ENCODE data around the gene TFDP1. TPM values are rescaled to one million over a fixed set of nuclear protein-coding genes. Genes with fewer than 3 reads are reported as not detected.

TFDP1 gene
- total RNA-seq, 4 donors from 2014 or later, result 19.2 to 45.3 (median 34.1) TPM

DNA sequence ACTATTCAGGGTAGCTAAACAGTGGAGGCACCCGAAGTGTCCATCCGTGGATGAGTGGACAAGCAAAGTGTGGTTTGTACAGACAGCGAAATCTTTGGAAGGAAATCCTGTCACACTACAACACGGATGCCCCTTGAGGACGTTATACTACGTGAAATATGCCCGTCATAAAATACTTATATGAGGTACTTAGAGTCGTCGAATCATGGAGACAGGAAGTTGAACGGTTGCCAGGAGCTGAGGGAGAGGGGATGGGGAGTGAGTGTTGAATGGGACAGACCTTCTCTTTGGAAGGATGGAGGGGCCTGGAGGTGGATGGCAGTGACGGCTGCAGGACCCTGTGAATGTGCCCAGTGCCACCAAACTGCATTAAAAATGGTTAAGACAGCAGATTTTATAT, 61.8 kb downstream of the TFDP1 start:
- no peak overlapping the region for H3K4me3 ChIP-seq
- 48 to 50% methylated on average over 11 of the region's 11 CpGs for WGBS, 2 donors

DNA sequence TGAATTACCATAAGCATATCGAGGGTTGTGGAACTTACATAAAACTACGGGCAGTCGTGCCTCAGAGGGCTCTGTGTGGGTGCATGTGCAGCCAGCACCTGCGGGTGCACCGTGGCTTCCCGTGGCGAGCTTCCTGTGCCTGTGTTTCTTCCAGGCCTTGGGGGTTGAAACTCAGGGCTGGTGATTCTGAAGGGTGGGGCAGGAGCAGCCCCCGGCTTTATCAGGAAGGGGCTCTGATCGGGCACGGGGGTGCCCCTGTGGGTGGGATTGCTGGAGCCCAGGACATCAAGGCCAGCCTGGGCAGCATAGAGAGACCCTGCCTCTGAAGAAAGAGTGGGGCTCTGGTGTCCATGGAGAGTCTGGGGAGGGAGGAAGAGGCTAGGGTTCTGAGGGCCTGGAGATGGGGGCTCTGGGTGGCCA, 62.4 kb downstream of the TFDP1 start:
- TF ChIP-seq POLR2A (IDR thresholded peaks at IDR 0.05) (no peak), CTCF (IDR thresholded peaks at IDR 0.05) (no peak), EP300 (IDR thresholded peaks at IDR 0.05) (no peak)

More for the DNA sequence above, 61.8 kb downstream of the TFDP1 start:
- no peak for TF ChIP-seq POLR2A (IDR thresholded peaks at IDR 0.05)
- TF ChIP-seq EP300 (IDR thresholded peaks at IDR 0.05), result no peak
- TF ChIP-seq CTCF (IDR thresholded peaks at IDR 0.05), result no peak
- DNase-seq (ENCODE audit: low spot score in 2 of 2), result peak in 1 of 2 donors; percentile 9
- H3K4me1 ChIP-seq, result peaks cover 0 to 18% (median 4%) of the 10 kb centered on the region in 4 donors
- H3K9me3 ChIP-seq, result no peaks in the 10 kb centered on the region
- peaks cover 0 to 8% (median 0%) of the 10 kb centered on the region in 3 donors for H3K36me3 ChIP-seq
- peak overlapping the region in 2 of 4 donors; percentile 51 to 81 for H3K27ac ChIP-seq
- no peaks in the 10 kb centered on the region for H3K27me3 ChIP-seq

DNA sequence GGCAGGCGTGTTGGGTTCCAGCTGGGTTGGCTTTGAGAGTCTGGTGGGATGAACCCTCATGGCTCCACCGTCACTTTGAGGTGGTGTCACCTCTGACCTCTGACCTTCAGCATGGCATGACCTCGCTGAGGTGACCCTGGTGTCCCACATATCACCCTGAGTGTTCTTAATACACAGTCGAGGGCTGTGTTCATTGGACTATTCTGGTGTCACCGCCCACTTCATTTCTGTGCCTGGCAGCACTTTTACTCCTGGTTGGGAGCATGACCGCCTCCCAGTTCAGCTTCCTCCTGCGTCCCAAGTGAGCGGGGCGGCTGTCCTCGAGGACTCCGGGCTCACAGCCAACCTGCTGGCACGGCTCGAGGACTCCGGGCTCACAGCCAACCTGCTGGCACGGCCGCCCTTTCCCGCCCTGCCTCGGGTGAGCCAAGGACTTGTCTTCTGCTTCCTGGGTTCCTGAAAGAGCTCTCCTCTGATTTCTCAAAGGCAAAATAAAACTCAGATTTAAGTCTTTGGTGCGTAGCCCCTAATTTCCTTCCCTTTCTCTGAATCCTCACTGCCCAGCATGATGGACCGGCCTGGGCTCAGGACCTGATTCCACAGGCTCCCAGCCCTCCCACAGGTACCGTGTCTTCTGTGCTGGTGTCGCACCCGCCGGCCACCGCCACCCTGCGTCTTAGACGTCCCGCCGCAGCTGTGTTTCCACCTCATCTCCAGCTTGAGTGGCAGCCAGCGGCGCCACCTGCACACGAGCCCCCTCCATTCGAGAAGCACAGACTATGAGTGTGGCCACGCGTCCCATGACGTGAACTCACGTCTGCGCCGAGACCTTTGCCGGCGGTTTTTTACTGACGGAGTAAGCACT, 63.0 kb downstream of the TFDP1 start:
- peaks cover 0 to 18% (median 4%) of the 10 kb centered on the region in 4 donors for H3K4me1 ChIP-seq
- H3K27ac ChIP-seq, result peak overlapping the region; percentile 33 to 81 (median 50)
- TF ChIP-seq EP300 (IDR thresholded peaks at IDR 0.05), result peak; percentile 81 to 87
- no peak for TF ChIP-seq POLR2A (IDR thresholded peaks at IDR 0.05)
- TF ChIP-seq CTCF (IDR thresholded peaks at IDR 0.05), result no peak
- H3K4me3 ChIP-seq, result no peak overlapping the region
- H3K9me3 ChIP-seq, result no peaks in the 10 kb centered on the region
- WGBS, 2 donors, result 53 to 64% methylated on average over 41 to 42 of the region's 42 CpGs
- H3K36me3 ChIP-seq, result no peaks in the 10 kb centered on the region
- DNase-seq (ENCODE audit: low spot score in 2 of 2), result peak; percentile 77 to 79
- no peaks in the 10 kb centered on the region for H3K27me3 ChIP-seq

More for the DNA sequence above, 62.4 kb downstream of the TFDP1 start:
- H3K36me3 ChIP-seq, result peaks cover 0 to 2% (median 0%) of the 10 kb centered on the region in 3 donors
- WGBS, 2 donors, result 79 to 84% methylated on average over 10 of the region's 10 CpGs
- no peaks in the 10 kb centered on the region for H3K27me3 ChIP-seq
- no peaks in the 10 kb centered on the region for H3K9me3 ChIP-seq
- DNase-seq (ENCODE audit: low spot score in 2 of 2), result peak in 1 of 2 donors; percentile 5
- peaks cover 0 to 18% (median 4%) of the 10 kb centered on the region in 4 donors for H3K4me1 ChIP-seq
- H3K27ac ChIP-seq, result peak overlapping the region; percentile 33 to 81 (median 48)
- no peak overlapping the region for H3K4me3 ChIP-seq

GRCh38 chr13:113648216-113648610, 63.7 kb downstream of the TFDP1 start:
- WGBS, 2 donors, result 90 to 92% methylated on average over 13 of the region's 13 CpGs
- TF ChIP-seq EP300 (IDR thresholded peaks at IDR 0.05), result no peak
- TF ChIP-seq CTCF (IDR thresholded peaks at IDR 0.05), result no peak
- TF ChIP-seq POLR2A (IDR thresholded peaks at IDR 0.05), result no peak
- Histone ChIP-seq H3K27ac (peak overlapping the region in 2 of 4 donors; percentile 21 to 81), H3K9me3 (no peaks in the 10 kb centered on the region), H3K4me3 (no peak overlapping the region), H3K4me1 (peaks cover 0 to 18% (median 4%) of the 10 kb centered on the region in 4 donors), H3K36me3 (no peaks in the 10 kb centered on the region), H3K27me3 (no peaks in the 10 kb centered on the region)
- DNase-seq (ENCODE audit: low spot score in 2 of 2), result peak in 1 of 2 donors; percentile 11

DNA sequence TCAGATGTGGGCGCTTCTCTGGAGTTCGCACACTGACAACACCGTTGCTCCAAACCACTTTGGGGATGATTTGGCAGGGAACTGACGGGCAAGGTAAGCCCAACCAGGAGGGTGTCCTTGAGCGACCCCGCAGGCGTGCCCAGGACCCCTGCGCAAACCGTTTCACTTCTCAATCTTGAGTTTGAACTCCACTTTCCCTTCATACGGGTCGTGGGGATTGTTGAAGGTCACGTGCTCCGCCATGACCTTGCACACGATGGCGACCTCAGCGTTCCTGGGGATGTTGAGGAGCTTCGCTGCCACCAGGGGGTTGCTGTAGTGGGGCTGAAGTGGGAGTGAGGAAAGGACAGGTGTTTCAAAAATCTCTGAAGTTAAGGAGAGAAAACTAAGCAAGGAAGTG, 64.7 kb downstream of the TFDP1 start:
- H3K27me3 ChIP-seq, result no peaks in the 10 kb centered on the region
- DNase-seq (ENCODE audit: low spot score in 2 of 2), result peak in 1 of 2 donors; percentile 1
- H3K9me3 ChIP-seq, result no peaks in the 10 kb centered on the region
- H3K4me3 ChIP-seq, result no peak overlapping the region
- TF ChIP-seq POLR2A (IDR thresholded peaks at IDR 0.05) (no peak), CTCF (IDR thresholded peaks at IDR 0.05) (no peak), EP300 (IDR thresholded peaks at IDR 0.05) (no peak)
- 85 to 90% methylated on average over 17 of the region's 17 CpGs for WGBS, 2 donors
- no peaks in the 10 kb centered on the region for H3K36me3 ChIP-seq
- H3K27ac ChIP-seq, result no peak overlapping the region
- peaks cover 0 to 18% (median 4%) of the 10 kb centered on the region in 4 donors for H3K4me1 ChIP-seq
